HL-60 (cell line): ENCODE measurements around the gene IFRD2.
"Not testable (repeated sequence)": the region's sequence is repeated elsewhere in the genome, so short reads cannot be mapped to it uniquely, and the experiment has no call there.

Experiments used
- DNase-seq, 2 experiments: peaks; one replicate each; pipeline ENCODE4 v3.0.0-alpha.2; 2010 to 2020; ENCODE audit warnings: low read depth in 1 of 2, low spot score in 1 of 2
- H3K27ac ChIP-seq: fragments of 250-450 bp; sonication (Bioruptor Pico); replicated peaks from 2 replicates; pipeline ENCODE4 v1.5.1; 2020; ENCODE audit warnings: mild to moderate bottlenecking, moderate library complexity
- H3K27me3 ChIP-seq: fragments of 250-450 bp; sonication (Bioruptor Pico); 2 replicates; pipeline ENCODE4 v1.5.1; 2021; ENCODE audit warnings: mild to moderate bottlenecking, moderate library complexity; ENCODE audit not compliant: insufficient read depth, poor library complexity, severe bottlenecking
- H3K4me3 ChIP-seq: replicated peaks from 2 replicates; pipeline ENCODE4 v1.5.1; 2011; ENCODE audit warnings: mild to moderate bottlenecking, control low read depth, low read length; ENCODE audit not compliant: insufficient read depth
- GABPA ChIP-seq: IDR thresholded peaks from 2 replicates; pipeline ENCODE4 v1.6.1; 2012; ENCODE audit warnings: low read depth
- POLR2AphosphoS5 ChIP-seq: IDR thresholded peaks from 2 replicates; pipeline ENCODE4 v1.6.1; 2012; ENCODE audit warnings: low read depth
- SPI1 ChIP-seq: IDR thresholded peaks from 2 replicates; pipeline ENCODE4 v1.6.1; 2012; ENCODE audit warnings: low read depth, mild to moderate bottlenecking, borderline replicate concordance
- TF ChIP-seq, protein P1 (sequence below): IDR thresholded peaks from 2 replicates; pipeline ENCODE4 v1.6.1; 2012; ENCODE audit warnings: low read depth; ENCODE audit not compliant: insufficient replicate concordance
- TF ChIP-seq, protein P2 (sequence below): IDR thresholded peaks from one replicate; pipeline ENCODE4 v1.5.1; 2011; ENCODE audit warnings: low read length, control low read depth, inconsistent platforms; ENCODE audit not compliant: insufficient read depth

Gene IFRD2

DNA sequence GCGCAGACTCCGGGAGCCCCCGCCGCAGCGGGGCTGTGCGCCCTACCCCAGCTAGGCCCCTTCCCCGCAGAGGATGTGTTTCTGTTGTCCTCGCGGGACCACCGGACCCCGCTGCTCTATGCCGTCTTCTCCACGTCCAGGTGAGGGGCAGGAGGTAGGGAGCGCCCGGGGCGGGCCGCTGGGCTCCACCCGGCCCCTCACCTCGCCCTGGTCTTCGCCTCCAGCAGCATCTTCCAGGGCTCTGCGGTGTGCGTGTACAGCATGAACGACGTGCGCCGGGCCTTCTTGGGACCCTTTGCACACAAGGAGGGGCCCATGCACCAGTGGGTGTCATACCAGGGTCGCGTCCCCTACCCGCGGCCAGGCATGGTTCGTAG is 18.6 kb downstream of the IFRD2 start:
- no peak overlapping the region for H3K4me3 ChIP-seq
- no peak for DNase-seq
- H3K27ac ChIP-seq: no peak overlapping the region
- peaks cover 34% of the 10 kb centered on the region for H3K27me3 ChIP-seq
- no peak for TF ChIP-seq SPI1
- TF ChIP-seq, protein P1, sequence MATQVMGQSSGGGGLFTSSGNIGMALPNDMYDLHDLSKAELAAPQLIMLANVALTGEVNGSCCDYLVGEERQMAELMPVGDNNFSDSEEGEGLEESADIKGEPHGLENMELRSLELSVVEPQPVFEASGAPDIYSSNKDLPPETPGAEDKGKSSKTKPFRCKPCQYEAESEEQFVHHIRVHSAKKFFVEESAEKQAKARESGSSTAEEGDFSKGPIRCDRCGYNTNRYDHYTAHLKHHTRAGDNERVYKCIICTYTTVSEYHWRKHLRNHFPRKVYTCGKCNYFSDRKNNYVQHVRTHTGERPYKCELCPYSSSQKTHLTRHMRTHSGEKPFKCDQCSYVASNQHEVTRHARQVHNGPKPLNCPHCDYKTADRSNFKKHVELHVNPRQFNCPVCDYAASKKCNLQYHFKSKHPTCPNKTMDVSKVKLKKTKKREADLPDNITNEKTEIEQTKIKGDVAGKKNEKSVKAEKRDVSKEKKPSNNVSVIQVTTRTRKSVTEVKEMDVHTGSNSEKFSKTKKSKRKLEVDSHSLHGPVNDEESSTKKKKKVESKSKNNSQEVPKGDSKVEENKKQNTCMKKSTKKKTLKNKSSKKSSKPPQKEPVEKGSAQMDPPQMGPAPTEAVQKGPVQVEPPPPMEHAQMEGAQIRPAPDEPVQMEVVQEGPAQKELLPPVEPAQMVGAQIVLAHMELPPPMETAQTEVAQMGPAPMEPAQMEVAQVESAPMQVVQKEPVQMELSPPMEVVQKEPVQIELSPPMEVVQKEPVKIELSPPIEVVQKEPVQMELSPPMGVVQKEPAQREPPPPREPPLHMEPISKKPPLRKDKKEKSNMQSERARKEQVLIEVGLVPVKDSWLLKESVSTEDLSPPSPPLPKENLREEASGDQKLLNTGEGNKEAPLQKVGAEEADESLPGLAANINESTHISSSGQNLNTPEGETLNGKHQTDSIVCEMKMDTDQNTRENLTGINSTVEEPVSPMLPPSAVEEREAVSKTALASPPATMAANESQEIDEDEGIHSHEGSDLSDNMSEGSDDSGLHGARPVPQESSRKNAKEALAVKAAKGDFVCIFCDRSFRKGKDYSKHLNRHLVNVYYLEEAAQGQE: no peak
- no peak for TF ChIP-seq POLR2AphosphoS5
- TF ChIP-seq GABPA: no peak
- TF ChIP-seq, protein P2, sequence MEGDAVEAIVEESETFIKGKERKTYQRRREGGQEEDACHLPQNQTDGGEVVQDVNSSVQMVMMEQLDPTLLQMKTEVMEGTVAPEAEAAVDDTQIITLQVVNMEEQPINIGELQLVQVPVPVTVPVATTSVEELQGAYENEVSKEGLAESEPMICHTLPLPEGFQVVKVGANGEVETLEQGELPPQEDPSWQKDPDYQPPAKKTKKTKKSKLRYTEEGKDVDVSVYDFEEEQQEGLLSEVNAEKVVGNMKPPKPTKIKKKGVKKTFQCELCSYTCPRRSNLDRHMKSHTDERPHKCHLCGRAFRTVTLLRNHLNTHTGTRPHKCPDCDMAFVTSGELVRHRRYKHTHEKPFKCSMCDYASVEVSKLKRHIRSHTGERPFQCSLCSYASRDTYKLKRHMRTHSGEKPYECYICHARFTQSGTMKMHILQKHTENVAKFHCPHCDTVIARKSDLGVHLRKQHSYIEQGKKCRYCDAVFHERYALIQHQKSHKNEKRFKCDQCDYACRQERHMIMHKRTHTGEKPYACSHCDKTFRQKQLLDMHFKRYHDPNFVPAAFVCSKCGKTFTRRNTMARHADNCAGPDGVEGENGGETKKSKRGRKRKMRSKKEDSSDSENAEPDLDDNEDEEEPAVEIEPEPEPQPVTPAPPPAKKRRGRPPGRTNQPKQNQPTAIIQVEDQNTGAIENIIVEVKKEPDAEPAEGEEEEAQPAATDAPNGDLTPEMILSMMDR: no peak

DNA sequence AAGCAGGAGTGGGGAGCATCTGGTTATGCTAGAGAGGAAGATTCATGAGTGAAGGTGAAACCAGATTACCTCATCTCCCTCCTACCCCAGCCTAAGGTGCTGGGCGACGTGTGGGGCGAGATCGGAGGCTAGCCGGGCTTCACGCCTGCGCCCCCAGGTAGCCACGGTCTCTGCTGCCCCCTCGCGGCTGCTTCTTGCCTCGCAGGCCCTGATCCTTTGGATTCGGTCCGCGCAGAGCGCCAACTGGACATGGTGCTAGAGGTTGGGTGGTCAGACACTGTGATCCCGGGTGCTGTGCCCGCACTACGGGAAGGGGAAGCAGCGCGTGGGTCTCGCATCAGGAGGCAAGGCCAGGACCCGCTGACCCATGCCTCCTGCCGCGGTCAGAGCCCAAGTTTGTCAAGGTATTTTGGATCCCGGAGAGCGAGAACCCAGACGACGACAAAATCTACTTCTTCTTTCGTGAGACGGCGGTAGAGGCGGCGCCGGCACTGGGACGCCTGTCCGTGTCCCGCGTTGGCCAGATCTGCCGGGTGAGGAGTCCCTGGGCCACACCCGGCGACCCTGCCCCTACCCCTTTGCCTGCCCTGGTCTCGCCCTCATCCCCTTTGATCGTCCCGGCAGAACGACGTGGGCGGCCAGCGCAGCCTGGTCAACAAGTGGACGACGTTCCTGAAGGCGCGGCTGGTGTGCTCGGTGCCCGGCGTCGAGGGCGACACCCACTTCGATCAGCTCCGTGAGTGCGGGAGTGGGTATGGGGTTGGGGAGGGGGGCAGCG is 19.1 kb downstream of the IFRD2 start:
- Histone ChIP-seq H3K27me3 (peaks cover 34% of the 10 kb centered on the region), H3K27ac (no peak overlapping the region), H3K4me3 (no peak overlapping the region)
- TF ChIP-seq, protein P1: no peak
- TF ChIP-seq SPI1 (no peak), GABPA (no peak)
- TF ChIP-seq, protein P2: peak; percentile 96
- DNase-seq: peak in 1 of 2 experiments; percentile 82

DNA sequence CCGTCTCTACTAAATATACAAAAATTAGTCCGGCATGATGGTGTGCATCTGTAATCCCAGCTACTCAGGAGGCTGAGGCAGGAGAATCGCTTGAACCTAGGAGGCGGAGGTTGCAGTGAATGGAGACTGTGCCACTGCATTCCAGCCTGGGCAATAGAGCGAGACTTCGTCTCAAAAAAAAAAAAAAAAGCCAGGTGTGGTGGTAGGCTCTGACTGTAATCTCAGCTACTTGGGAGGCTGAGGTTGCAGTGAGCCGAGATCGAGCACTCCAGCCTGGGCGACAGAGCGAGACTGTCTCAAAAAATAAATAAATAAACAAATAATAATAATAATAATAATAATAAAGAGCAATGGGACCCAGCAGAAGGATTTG is 19.7 kb downstream of the IFRD2 start:
- not testable (repeated sequence) for DNase-seq, H3K27ac ChIP-seq, H3K4me3 ChIP-seq
- H3K27me3 ChIP-seq: peaks cover 39% of the 10 kb centered on the region

DNA sequence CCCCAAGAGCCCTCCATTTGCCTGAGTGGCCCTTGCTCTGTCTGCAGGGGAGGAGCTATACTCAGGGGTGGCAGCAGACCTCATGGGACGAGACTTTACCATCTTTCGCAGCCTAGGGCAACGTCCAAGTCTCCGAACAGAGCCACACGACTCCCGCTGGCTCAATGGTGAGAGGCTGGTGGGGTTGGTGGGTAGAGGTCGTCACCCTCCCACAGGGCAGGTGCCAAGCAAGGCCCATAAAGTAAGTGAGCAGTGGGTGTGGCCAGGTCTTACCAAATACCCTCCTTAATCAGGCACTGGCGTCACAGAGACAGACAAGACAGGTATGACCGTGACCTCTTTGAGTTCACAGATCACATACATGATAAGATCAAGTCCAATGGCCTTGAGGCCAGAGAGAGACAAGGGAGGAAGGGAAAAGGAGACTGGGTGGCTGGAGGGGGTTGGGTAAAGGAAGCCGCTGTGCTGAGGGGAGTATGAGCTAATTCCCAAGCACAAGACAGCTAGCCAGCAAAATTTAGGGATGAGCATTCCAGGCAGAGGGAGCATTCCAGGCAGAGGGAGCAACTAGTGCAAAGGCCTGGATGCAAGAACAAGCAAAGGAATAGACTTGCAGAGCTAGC is 20.8 kb downstream of the IFRD2 start:
- peaks cover 41% of the 10 kb centered on the region for H3K27me3 ChIP-seq
- no peak for DNase-seq
- TF ChIP-seq GABPA (no peak), SPI1 (no peak), POLR2AphosphoS5 (no peak)
- TF ChIP-seq, protein P1: no peak
- TF ChIP-seq, protein P2: no peak
- no peak overlapping the region for H3K4me3 ChIP-seq
- H3K27ac ChIP-seq: no peak overlapping the region
